H9 (cell line): ENCODE data around the gene SLC17A7. TPM values are rescaled to one million over a fixed set of nuclear protein-coding genes. Genes with fewer than 3 reads are reported as not detected.

Source experiments
- DNase-seq: peaks from one replicate; pipeline ENCODE4 v3.0.0-alpha.2; 2017
- H2AFZ ChIP-seq: one replicate; pipeline ENCODE4 v1.6.1; 2013; ENCODE audit warnings: mild to moderate bottlenecking, low read length, control low read depth, moderate library complexity
- H2AK5ac ChIP-seq: 2 replicates; pipeline ENCODE4 v1.6.1; 2013; ENCODE audit warnings: low read length, control low read depth, mixed read lengths; ENCODE audit not compliant: insufficient read length
- H2BK120ac ChIP-seq: one replicate; pipeline ENCODE4 v1.6.1; 2013; ENCODE audit warnings: low read depth, mild to moderate bottlenecking, low read length, control low read depth, inconsistent platforms; ENCODE audit not compliant: poor library complexity, severe bottlenecking
- H2BK12ac ChIP-seq: 2 replicates; pipeline ENCODE4 v1.6.1; 2013; ENCODE audit warnings: low read length, control low read depth, mixed read lengths, low read depth; ENCODE audit not compliant: insufficient read length
- H2BK15ac ChIP-seq: 2 replicates; pipeline ENCODE4 v1.6.1; 2013; ENCODE audit warnings: low read depth, low read length, control low read depth
- H2BK20ac ChIP-seq: one replicate; pipeline ENCODE4 v1.6.1; 2013; ENCODE audit warnings: low read depth, mild to moderate bottlenecking, low read length, control low read depth, inconsistent platforms; ENCODE audit not compliant: poor library complexity, severe bottlenecking
- H2BK5ac ChIP-seq: 2 replicates; pipeline ENCODE4 v1.6.1; 2013; ENCODE audit warnings: low read length, control low read depth, mixed read lengths; ENCODE audit not compliant: insufficient read length
- H3K14ac ChIP-seq: 2 replicates; pipeline ENCODE4 v1.6.1; 2013; ENCODE audit warnings: low read length, control low read depth; ENCODE audit not compliant: insufficient read depth
- H3K18ac ChIP-seq: 2 replicates; pipeline ENCODE4 v1.6.1; 2013; ENCODE audit warnings: low read depth, mild to moderate bottlenecking, mixed read lengths, low read length, control low read depth; ENCODE audit not compliant: insufficient read length
- H3K23ac ChIP-seq: 2 replicates; pipeline ENCODE4 v1.6.1; 2013; ENCODE audit warnings: low read length, control low read depth, mixed read lengths, low read depth; ENCODE audit not compliant: insufficient read length
- H3K23me2 ChIP-seq: 2 replicates; pipeline ENCODE4 v1.6.1; 2013; ENCODE audit warnings: low read depth, mild to moderate bottlenecking, mixed read lengths, low read length, control low read depth; ENCODE audit not compliant: insufficient read length, poor library complexity, severe bottlenecking
- H3K27ac ChIP-seq: 2 replicates; pipeline ENCODE4 v1.5.1; 2013; ENCODE audit warnings: low read length, control low read depth, mixed read lengths, low read depth; ENCODE audit not compliant: insufficient read length
- H3K27me3 ChIP-seq: 2 replicates; pipeline ENCODE4 v1.6.1; 2013; ENCODE audit warnings: low read length, control low read depth, inconsistent platforms; ENCODE audit not compliant: insufficient read depth
- H3K4ac ChIP-seq: 2 replicates; pipeline ENCODE4 v1.6.1; 2013; ENCODE audit warnings: low read depth, mild to moderate bottlenecking, control low read depth, inconsistent platforms, low read length, moderate library complexity
- H3K4me1 ChIP-seq: 2 replicates; pipeline ENCODE4 v1.6.1; 2013; ENCODE audit warnings: low read length, control low read depth, inconsistent platforms; ENCODE audit not compliant: insufficient read depth
- H3K4me2 ChIP-seq: 2 replicates; pipeline ENCODE4 v1.6.1; 2013; ENCODE audit warnings: low read length, control low read depth, mixed read lengths; ENCODE audit not compliant: insufficient read length, insufficient read depth
- H3K56ac ChIP-seq: 2 replicates; pipeline ENCODE4 v1.6.1; 2013; ENCODE audit warnings: low read depth, mild to moderate bottlenecking, mixed read lengths, low read length, control low read depth; ENCODE audit not compliant: insufficient read length
- H3K79me1 ChIP-seq: 2 replicates; pipeline ENCODE4 v1.6.1; 2013; ENCODE audit warnings: low read depth, mild to moderate bottlenecking, moderate library complexity, low read length, control low read depth, inconsistent platforms; ENCODE audit not compliant: insufficient read depth, poor library complexity, severe bottlenecking
- H3K79me2 ChIP-seq: 2 replicates; pipeline ENCODE4 v1.6.1; 2013; ENCODE audit warnings: low read length, control low read depth, inconsistent platforms; ENCODE audit not compliant: insufficient read depth
- H3K9ac ChIP-seq: 2 replicates; pipeline ENCODE4 v1.6.1; 2013; ENCODE audit warnings: low read length, control low read depth, mixed read lengths; ENCODE audit not compliant: insufficient read length; ENCODE audit errors: extremely low read depth
- H3K9me3 ChIP-seq: one replicate; pipeline ENCODE4 v1.6.1; 2013; ENCODE audit warnings: low read depth, low read length, inconsistent platforms; ENCODE audit not compliant: control insufficient read depth
- H3T11ph ChIP-seq: one replicate; pipeline ENCODE4 v1.6.1; 2013; ENCODE audit warnings: mild to moderate bottlenecking, low read length, control low read depth, inconsistent platforms
- H4K20me1 ChIP-seq: one replicate; pipeline ENCODE4 v1.6.1; 2013; ENCODE audit not compliant: control insufficient read depth, insufficient read length, insufficient read depth
- H4K5ac ChIP-seq: 2 replicates; pipeline ENCODE4 v1.6.1; 2013; ENCODE audit warnings: low read depth, mild to moderate bottlenecking, mixed read lengths, low read length, control low read depth; ENCODE audit not compliant: insufficient read length
- H4K8ac ChIP-seq: replicated peaks from 2 replicates; pipeline ENCODE4 v1.6.1; 2013; ENCODE audit warnings: low read length, control low read depth, mixed read lengths, low read depth; ENCODE audit not compliant: insufficient read length
- H4K91ac ChIP-seq: 2 replicates; pipeline ENCODE4 v1.6.1; 2013; ENCODE audit warnings: low read depth, mild to moderate bottlenecking, moderate library complexity, mixed read lengths, low read length, control low read depth; ENCODE audit not compliant: insufficient read length
- H3K27ac Mint-ChIP-seq, 3 experiments: 2 replicates in 2 of 3; 3 replicates in 1 of 3; pipeline ENCODE4 v1.8.0; 2020 to 2021; ENCODE audit warnings: mixed read lengths in 3 of 3, mild to moderate bottlenecking in 1 of 3, moderate library complexity in 1 of 3
- H3K27me3 Mint-ChIP-seq: 2 replicates; pipeline ENCODE4 v1.8.0; 2021; ENCODE audit warnings: low read depth, mild to moderate bottlenecking, moderate library complexity, mixed read lengths
- H3K36me3 Mint-ChIP-seq, 3 experiments: 2 replicates in 2 of 3; 3 replicates in 1 of 3; pipeline ENCODE4 v1.8.0; 2020 to 2021; ENCODE audit warnings: low read depth in 3 of 3, mixed read lengths in 3 of 3; ENCODE audit not compliant: insufficient read depth in 1 of 3
- H3K4me1 Mint-ChIP-seq, 2 experiments: 2 replicates each; pipeline ENCODE4 v1.8.0; 2020; ENCODE audit warnings: mixed read lengths in 2 of 2
- H3K4me3 Mint-ChIP-seq, 2 experiments: 2 replicates in 1 of 2; 3 replicates in 1 of 2; pipeline ENCODE4 v1.8.0; 2020 to 2021; ENCODE audit warnings: mild to moderate bottlenecking in 2 of 2, mixed read lengths in 2 of 2, moderate library complexity in 1 of 2
- H3K9me3 Mint-ChIP-seq, 2 experiments: 2 replicates in 1 of 2; 3 replicates in 1 of 2; pipeline ENCODE4 v1.8.0; 2020; ENCODE audit warnings: mild to moderate bottlenecking in 2 of 2, mixed read lengths in 2 of 2, moderate library complexity in 1 of 2
- CTCF ChIP-seq: fragments of 200-600 bp; sonication (generic); conservative IDR thresholded peaks from 3 replicates; pipeline ENCODE4 v1.8.0; 2021; ENCODE audit warnings: antibody characterized with exemption, mild to moderate bottlenecking
- WGBS: extraction: QIAGEN DNeasy Blood & Tissue Kit; methylation state at CpG from one replicate; pipeline ENCODE4 v1.1.7; 2013; ENCODE audit warnings: missing lambda C conversion rate, low lambda C conversion rate, mixed read lengths; ENCODE audit not compliant: insufficient read length; ENCODE audit errors: extremely low coverage; 5-methylcytosine and 5-hydroxymethylcytosine counted together
- total RNA-seq: library from RNA; stranded (reverse); gene quantifications from 2 replicates; pipeline ENCODE4 v1.2.1, GENCODE V29; 2021

Gene SLC17A7
- total RNA-seq, 1 experiment from 2014 or later, result 1.3 TPM

GRCh38 chr19:49411681-49412326 lies 29.5 kb downstream of the SLC17A7 start:
- Mint-ChIP-seq H3K9me3 (no peaks in the 10 kb centered on the region; a peak in 1 of 5 replicates), H3K27me3 (peaks cover 11% of the 10 kb centered on the region), H3K4me1 (peaks cover 42 to 50% of the 10 kb centered on the region in 2 experiments), H3K4me3 (no peak overlapping the region), H3K27ac (peak overlapping the region in 1 of 3 experiments; percentile 49; a peak in 1 of 7 replicates), H3K36me3 (no peaks in the 10 kb centered on the region; a peak in 1 of 7 replicates)
- Histone ChIP-seq H3K23ac (no peak overlapping the region), H2BK120ac (no peak overlapping the region), H4K20me1 (no peaks in the 10 kb centered on the region), H2BK15ac (no peak overlapping the region), H4K8ac (no peak overlapping the region), H3K4ac (no peak overlapping the region), H3K4me1 (no peaks in the 10 kb centered on the region), H2BK12ac (no peak overlapping the region), H2AFZ (no peak overlapping the region), H3K9me3 (no peaks in the 10 kb centered on the region), H3K14ac (no peak overlapping the region), H3K18ac (no peak overlapping the region), H4K5ac (no peak overlapping the region), H3K79me1 (no peaks in the 10 kb centered on the region), H3K4me2 (no peak overlapping the region), H2BK5ac (no peak overlapping the region), H2BK20ac (no peak overlapping the region), H3K56ac (no peak overlapping the region), H3K27ac (no peak overlapping the region), H3K23me2 (peaks cover under 1% of the 10 kb centered on the region), H3K79me2 (no peaks in the 10 kb centered on the region), H4K91ac (no peak overlapping the region), H3K27me3 (no peaks in the 10 kb centered on the region), H2AK5ac (no peak overlapping the region), H3K9ac (no peak overlapping the region), H3T11ph (no peak overlapping the region)
- DNase-seq, result no peak
- TF ChIP-seq CTCF, result no peak
- WGBS, result no CpG with 5 or more reads among the region's 3 CpGs
